OCI-LY1 (cell line): Measurements from ENCODE around the gene PID1.

Experiments used
- H2AFZ ChIP-seq: fragments of 200-600 bp; sonication (generic), shearing (Covaris generic); 2 replicates; pipeline ENCODE4 v1.6.0; 2014; ENCODE audit warnings: antibody characterized with exemption, mild to moderate bottlenecking, low read length
- H3F3A ChIP-seq: fragments of 200-600 bp; sonication (generic), shearing (Covaris generic); 2 replicates; pipeline ENCODE4 v1.6.0; 2014; ENCODE audit warnings: mild to moderate bottlenecking, antibody characterized with exemption, low read length, moderate library complexity; ENCODE audit not compliant: insufficient read depth
- H3K27ac ChIP-seq: fragments of 200-600 bp; sonication (generic); 2 replicates; pipeline ENCODE4 v1.5.1; 2014; ENCODE audit warnings: low read length, mixed run types, mild to moderate bottlenecking, low read depth; ENCODE audit not compliant: poor library complexity, severe bottlenecking
- H3K27me3 ChIP-seq: fragments of 200-600 bp; sonication (generic); 2 replicates; pipeline ENCODE4 v1.6.0; 2014; ENCODE audit warnings: antibody characterized with exemption, mild to moderate bottlenecking, low read length, moderate library complexity; ENCODE audit not compliant: insufficient read depth
- H3K36me3 ChIP-seq: fragments of 200-600 bp; sonication (generic); 2 replicates; pipeline ENCODE4 v1.6.1; 2014; ENCODE audit warnings: mild to moderate bottlenecking, antibody characterized with exemption, low read length, moderate library complexity, mixed read lengths; ENCODE audit not compliant: insufficient read depth
- H3K4me1 ChIP-seq: fragments of 200-600 bp; sonication (generic); 2 replicates; pipeline ENCODE4 v1.5.1; 2014; ENCODE audit warnings: mild to moderate bottlenecking, low read length, moderate library complexity; ENCODE audit not compliant: insufficient read depth, severe bottlenecking
- H3K4me2 ChIP-seq: fragments of 200-600 bp; sonication (generic), shearing (Covaris generic); 2 replicates; pipeline ENCODE4 v1.6.1; 2014; ENCODE audit warnings: low read length
- H3K4me3 ChIP-seq: fragments of 200-600 bp; sonication (generic); 2 replicates; pipeline ENCODE4 v1.5.1; 2014; ENCODE audit warnings: low read length, low read depth, mild to moderate bottlenecking, mixed read lengths; ENCODE audit not compliant: poor library complexity, severe bottlenecking
- H3K79me2 ChIP-seq: fragments of 200-600 bp; shearing (Covaris generic); 2 replicates; pipeline ENCODE4 v1.6.1; 2016; ENCODE audit warnings: mixed run types, low read length, mixed read lengths; ENCODE audit not compliant: insufficient read depth
- H3K9ac ChIP-seq: fragments of 200-600 bp; sonication (generic), shearing (Covaris generic); 2 replicates; pipeline ENCODE4 v1.6.1; 2014; ENCODE audit warnings: mild to moderate bottlenecking, low read length, mixed read lengths
- H3K9me2 ChIP-seq: fragments of 200-600 bp; sonication (generic), shearing (Covaris generic); 2 replicates; pipeline ENCODE4 v1.6.1; 2014; ENCODE audit warnings: low read depth, mild to moderate bottlenecking, low read length, mixed read lengths
- H3K9me3 ChIP-seq: fragments of 200-600 bp; shearing (Covaris generic); 2 replicates; pipeline ENCODE4 v1.6.1; 2014; ENCODE audit warnings: low read length, mixed read lengths
- H4K20me1 ChIP-seq: fragments of 200-600 bp; sonication (generic), shearing (Covaris generic); 2 replicates; pipeline ENCODE4 v1.6.0; 2016; ENCODE audit warnings: mild to moderate bottlenecking, low read length; ENCODE audit not compliant: insufficient read depth
- EZH2 ChIP-seq: fragments of 200-600 bp; sonication (generic), shearing (Covaris generic); IDR thresholded peaks from 2 replicates; pipeline ENCODE4 v1.8.0; 2017; ENCODE audit warnings: borderline replicate concordance, mixed run types, mild to moderate bottlenecking, antibody characterized with exemption, low read length, moderate library complexity, mixed read lengths
- TF ChIP-seq, protein P1 (sequence below): fragments of 200-600 bp; sonication (generic), shearing (Covaris generic); IDR thresholded peaks from 2 replicates; pipeline ENCODE4 v1.5.1; 2017; ENCODE audit warnings: mild to moderate bottlenecking, antibody characterized with exemption, low read length, moderate library complexity, mixed read lengths

Gene PID1

DNA sequence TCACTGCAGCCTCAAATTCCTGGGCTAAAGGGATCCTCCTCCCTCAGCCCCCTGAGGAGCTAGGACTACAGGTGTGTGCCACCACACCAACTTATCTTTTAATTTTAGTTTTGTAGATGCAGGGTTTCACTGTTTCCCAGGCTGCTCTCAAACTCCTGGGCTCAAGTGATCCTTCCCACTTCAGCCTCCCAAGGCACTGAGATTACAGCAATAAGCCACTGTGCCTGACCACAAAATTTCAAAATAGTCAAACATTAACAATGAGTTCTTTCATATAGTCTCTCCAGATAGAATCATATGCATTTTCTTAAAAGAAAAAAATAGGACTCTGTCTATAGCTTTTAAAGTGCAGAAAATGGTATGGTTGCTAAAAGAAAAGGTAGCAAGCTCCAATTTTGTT is 24.9 kb upstream of the PID1 start:
- no peak overlapping the region for H2AFZ ChIP-seq

DNA sequence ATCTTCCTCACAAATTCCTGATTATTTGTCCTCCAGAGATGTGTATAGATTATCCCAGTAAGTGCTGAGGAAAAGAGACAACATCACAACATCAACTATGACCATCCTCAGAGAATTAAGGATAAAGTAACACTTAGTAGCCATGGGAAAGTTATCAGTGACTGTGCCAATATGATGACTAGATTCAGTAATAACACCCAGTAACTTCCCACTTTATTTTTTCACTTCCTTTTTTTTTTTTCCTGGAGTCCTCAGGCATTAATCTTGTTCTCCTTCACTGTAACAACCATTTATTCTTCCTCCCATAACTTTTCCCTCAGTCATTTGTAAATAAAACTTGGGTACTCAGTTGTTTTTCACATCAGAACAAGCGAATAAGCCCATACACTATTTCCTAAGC is 16.7 kb upstream of the PID1 start:
- Histone ChIP-seq H3K9ac (no peak overlapping the region), H3K4me3 (no peak overlapping the region), H4K20me1 (no peaks in the 10 kb centered on the region), H3F3A (no peaks in the 10 kb centered on the region), H2AFZ (no peak overlapping the region), H3K79me2 (no peaks in the 10 kb centered on the region), H3K36me3 (no peaks in the 10 kb centered on the region), H3K4me2 (no peak overlapping the region), H3K9me3 (no peaks in the 10 kb centered on the region), H3K9me2 (no peaks in the 10 kb centered on the region; the same call in 1 of the 2 replicates), H3K4me1 (no peaks in the 10 kb centered on the region), H3K27me3 (no peaks in the 10 kb centered on the region), H3K27ac (no peak overlapping the region)
- no peak for TF ChIP-seq EZH2
- TF ChIP-seq, protein P1, sequence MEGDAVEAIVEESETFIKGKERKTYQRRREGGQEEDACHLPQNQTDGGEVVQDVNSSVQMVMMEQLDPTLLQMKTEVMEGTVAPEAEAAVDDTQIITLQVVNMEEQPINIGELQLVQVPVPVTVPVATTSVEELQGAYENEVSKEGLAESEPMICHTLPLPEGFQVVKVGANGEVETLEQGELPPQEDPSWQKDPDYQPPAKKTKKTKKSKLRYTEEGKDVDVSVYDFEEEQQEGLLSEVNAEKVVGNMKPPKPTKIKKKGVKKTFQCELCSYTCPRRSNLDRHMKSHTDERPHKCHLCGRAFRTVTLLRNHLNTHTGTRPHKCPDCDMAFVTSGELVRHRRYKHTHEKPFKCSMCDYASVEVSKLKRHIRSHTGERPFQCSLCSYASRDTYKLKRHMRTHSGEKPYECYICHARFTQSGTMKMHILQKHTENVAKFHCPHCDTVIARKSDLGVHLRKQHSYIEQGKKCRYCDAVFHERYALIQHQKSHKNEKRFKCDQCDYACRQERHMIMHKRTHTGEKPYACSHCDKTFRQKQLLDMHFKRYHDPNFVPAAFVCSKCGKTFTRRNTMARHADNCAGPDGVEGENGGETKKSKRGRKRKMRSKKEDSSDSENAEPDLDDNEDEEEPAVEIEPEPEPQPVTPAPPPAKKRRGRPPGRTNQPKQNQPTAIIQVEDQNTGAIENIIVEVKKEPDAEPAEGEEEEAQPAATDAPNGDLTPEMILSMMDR: no peak

More for the DNA sequence above, 24.9 kb upstream of the PID1 start:
- no peaks in the 10 kb centered on the region for H3K27me3 ChIP-seq
- no peak overlapping the region for H3K9ac ChIP-seq
- H3K36me3 ChIP-seq: no peaks in the 10 kb centered on the region
- H4K20me1 ChIP-seq: no peaks in the 10 kb centered on the region
- H3K9me3 ChIP-seq: no peaks in the 10 kb centered on the region
- H3K9me2 ChIP-seq: no peaks in the 10 kb centered on the region
- H3K4me1 ChIP-seq: no peaks in the 10 kb centered on the region
- H3K4me3 ChIP-seq: no peak overlapping the region
- no peaks in the 10 kb centered on the region for H3K79me2 ChIP-seq
- H3K27ac ChIP-seq: no peak overlapping the region
- H3K4me2 ChIP-seq: no peak overlapping the region
- no peak for TF ChIP-seq EZH2
- TF ChIP-seq, protein P1: no peak
- H3F3A ChIP-seq: no peaks in the 10 kb centered on the region

DNA sequence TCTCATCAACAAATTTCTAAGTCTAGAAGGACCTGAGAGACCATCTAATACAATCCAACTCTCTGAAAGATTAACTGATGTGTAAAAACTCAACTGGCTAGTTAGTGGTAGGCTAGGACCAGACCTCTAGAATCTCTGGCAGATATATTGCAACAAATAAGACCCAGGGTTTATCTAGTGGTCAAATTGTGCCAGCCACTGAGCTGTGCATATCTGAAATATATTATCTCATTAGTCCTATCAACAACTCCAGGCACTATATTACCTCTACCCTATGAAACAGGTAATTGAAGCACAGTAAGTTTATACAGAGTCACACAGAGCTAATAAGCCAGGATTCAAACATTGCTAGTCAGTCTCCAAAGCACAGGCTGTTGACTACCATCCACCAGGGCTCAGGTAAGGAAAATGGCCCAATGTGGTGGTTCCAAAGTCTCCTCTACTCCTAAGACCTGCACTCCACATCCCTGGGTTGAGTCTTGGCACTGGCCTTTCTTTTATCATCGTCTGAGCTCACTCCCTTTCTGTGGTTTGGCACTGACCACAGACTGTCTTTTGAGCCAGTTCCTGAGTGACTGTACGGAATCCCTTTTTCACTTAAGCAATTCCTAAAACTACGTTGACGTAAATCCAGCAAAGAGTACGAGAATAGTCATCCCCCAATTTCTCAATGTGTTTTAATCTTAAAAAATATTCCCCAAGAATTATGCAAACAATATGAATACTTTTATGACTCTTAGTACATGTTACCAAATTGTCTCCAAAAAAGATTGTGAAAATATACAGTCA is 11.9 kb upstream of the PID1 start:
- TF ChIP-seq, protein P1: no peak
- TF ChIP-seq EZH2: no peak
- no peak overlapping the region for H3K4me2 ChIP-seq
- H3K9me2 ChIP-seq: no peaks in the 10 kb centered on the region; the same call in 1 of the 2 replicates
- no peaks in the 10 kb centered on the region for H3F3A ChIP-seq
- H3K79me2 ChIP-seq: no peaks in the 10 kb centered on the region
- no peak overlapping the region for H3K27ac ChIP-seq
- no peak overlapping the region for H2AFZ ChIP-seq
- no peaks in the 10 kb centered on the region for H4K20me1 ChIP-seq
- no peaks in the 10 kb centered on the region for H3K36me3 ChIP-seq
- no peak overlapping the region for H3K9ac ChIP-seq
- H3K4me1 ChIP-seq: no peaks in the 10 kb centered on the region
- no peaks in the 10 kb centered on the region for H3K27me3 ChIP-seq
- no peaks in the 10 kb centered on the region for H3K9me3 ChIP-seq
- H3K4me3 ChIP-seq: no peak overlapping the region
